IPS DF 19.7 (cell line): ENCODE data around the gene PRKAG1.

Experiments
- DNase-seq: peaks from one replicate; pipeline ENCODE4 v3.0.0-alpha.2; 2013; ENCODE audit warnings: low read depth, low spot score

PRKAG1 gene

GRCh38 chr12:49010092-49010668 is 8.4 kb downstream of the PRKAG1 start:
- no peak for DNase-seq

- DNase-seq, result no peak
These were observed 9.6 kb downstream of the PRKAG1 start for GRCh38 chr12:49008943-49009342.

- DNase-seq, result no peak
These were observed 18.2 kb downstream of the PRKAG1 start for GRCh38 chr12:49000346-49000745.

DNA sequence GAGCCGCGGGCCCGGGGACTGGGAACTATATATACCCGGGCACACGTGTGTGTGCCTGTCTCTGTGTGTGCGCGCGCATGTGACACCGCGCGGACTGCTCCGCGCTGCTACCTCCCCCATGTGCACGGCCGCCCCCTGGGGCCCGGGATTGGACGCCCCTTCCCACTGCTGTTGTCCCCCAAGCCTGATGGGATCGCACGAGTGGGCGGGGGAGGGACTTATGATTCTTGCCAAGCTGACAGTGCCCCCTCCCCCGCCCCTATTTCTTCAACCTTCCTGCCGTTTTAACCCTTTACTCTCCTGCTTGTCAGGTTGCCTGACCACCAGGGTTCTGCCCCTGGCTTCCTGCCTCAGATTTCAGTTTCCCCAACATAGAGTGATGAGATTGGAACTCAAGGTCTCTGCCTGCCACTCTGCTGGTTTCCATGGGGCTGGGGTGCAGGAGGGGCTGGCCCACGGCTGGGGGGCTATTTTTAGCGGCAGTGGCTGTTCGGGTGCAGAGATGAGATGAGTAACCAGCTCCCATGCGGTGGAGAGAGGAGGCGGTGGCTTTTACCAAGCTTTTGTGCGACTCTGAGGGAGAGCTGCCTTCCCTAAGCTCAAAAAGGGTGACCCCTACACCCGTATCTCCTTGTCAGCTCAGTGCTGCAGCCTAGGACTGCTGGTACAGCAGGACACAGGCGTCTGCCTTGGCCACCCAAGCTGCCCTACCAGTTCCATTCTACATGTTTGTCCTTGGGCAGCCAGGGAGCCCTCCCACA is 19.0 kb downstream of the PRKAG1 start, which contains the start of gene DDN:
Gene DDN, minus strand, starts transcription at position 5 of the 761 bp plus-strand sequence. CDS start 88 bp downstream, outside the sequence.
- no peak for DNase-seq

- DNase-seq, result no peak
These were observed 19.9 kb downstream of the PRKAG1 start for GRCh38 chr12:48998497-48999353.

DNA sequence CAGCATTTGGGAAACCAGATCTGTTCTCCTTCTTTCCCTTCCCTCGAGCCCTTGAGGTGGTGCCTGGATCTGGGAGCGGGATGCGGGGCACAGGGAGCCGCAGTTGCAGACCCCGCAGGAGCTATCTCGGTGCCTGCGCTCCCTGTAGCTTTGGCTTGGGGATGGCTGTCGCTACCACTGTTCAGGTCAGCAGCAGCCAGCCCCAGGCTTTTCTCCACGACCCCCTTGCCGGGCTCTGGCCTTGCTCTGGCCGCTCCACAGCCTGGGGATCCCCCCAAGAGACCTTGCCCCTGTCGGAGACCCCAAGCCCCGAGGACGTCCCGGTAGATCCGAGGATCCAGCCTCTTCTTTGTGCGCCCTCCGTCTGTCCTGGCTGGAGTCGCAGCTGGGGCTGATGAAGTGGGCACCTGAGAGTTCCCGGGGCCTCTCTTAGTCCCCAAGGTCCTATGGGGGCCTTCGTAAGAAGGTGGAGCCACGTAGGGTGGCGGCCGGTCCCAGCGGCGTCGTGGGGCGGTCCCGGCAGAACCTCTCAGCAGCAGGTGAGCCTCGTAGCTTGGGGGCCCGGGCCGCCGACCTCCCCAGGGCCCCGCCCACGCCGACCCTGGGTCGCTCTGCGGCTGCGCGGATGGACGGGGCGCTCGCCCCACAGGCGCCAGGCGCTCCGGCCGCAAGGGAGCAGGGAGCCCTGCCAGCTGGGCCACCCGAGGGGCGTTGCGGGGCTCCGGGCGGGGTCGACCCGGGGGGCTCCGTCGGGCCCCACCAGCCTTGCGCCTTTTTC is 20.7 kb downstream of the PRKAG1 start:
- DNase-seq, result no peak

GRCh38 chr12:48996794-48997718 is 21.5 kb downstream of the PRKAG1 start:
- DNase-seq, result no peak

DNA sequence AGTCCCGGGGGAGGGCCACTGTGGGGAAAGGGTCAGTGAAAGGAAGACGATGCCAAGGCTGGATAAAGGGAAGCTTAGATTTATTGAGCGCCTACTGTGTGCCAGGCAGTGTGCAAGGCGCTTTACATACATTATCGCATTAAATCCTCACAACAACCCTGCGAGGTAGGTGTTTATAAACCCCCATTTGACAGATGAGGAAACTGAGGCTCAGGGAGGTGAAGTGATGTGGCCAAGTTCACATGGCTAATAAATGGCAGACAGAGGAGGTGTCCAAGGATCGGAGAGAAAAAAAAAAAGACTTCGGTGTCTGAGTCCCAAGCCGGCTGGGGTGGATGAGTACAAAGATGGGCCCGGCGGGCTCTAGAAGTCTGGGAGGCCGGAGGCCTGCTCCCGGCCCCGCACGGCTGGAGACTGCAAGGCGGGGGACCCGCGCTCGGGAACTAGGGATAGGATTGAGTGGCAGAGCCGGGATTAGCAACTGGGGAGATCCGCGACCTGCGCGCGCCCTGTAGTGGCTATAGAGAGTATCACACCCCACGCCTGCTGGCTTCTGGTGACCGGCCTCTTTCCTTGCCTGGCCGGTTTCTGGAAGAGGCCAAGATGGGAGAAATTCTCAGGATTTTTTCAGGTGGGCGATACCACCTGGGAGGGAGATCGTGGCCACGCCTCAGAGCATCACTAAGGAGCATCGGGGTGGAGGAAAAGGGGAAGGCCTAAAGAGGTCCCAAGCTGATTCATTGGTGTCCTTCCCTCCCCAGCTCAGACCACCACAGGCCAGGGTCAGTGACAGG is 23.3 kb downstream of the PRKAG1 start:
- DNase-seq, result peak; percentile 71

GRCh38 chr12:48994224-48995085 is 24.1 kb downstream of the PRKAG1 start:
- DNase-seq, result no peak

DNA sequence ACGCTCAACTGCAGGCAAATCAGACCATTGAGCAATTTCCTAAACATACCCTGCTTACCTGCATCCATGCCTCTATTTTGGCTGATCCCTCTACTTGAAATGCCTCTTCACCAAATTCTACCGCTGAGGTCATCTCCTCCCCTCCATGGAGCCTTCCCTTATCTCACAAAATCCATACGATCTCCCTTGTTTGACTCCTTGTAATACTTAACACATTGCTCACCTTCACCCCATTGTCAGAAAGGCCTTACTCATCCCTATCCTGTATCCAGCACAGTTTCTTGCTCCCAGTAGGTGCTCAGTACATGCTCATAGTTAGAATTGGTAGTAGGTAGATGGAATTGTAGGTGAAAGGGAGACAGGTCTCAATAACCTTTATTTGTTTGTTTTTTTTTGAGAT is 24.8 kb downstream of the PRKAG1 start:
- DNase-seq, result no peak

DNA sequence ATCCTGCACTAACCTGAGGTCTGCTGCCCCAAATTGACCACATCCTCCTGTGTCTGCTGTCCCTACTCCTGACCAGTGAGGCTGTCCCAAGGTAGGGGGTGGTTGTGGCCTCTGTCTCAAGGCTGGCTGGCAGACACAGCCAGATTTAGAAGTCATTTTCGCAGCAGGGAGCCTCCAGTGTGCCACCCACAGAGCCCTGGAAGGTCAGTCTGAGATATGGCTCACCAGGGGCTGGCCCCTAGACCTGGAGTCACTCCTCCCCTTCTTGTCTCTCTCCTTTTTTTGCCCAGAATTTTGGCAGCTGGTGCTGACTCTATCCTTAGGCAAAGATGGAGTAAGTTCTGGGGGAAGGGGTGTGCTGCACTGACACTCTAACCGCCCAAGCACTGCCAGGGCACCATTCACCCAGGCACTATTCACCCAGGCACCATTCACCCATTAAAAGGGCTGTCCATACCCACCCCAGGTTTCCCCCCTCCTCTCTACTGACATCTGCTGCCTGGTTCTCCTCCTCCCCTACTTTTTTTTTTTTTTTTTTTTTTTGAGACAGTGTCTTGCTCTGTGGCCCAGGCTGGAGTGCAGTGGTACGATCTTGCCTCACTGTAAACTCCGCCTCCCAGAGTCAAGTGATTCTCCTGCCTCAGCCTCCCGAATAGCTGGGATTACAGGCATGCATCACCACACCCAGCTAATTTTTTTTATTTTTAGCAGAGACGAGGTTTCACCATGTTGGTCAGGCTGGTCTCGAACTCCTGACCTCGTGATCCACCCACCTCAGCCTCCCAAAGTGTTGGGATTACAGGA is 27.1 kb downstream of the PRKAG1 start:
- DNase-seq, result no peak

GRCh38 chr12:48990552-48990951 is 28.0 kb downstream of the PRKAG1 start:
- no peak for DNase-seq

- DNase-seq, result no peak
These were observed 30.4 kb downstream of the PRKAG1 start for GRCh38 chr12:48988030-48988649.

GRCh38 chr12:48986720-48987291 is 31.8 kb downstream of the PRKAG1 start:
- no peak for DNase-seq

DNA sequence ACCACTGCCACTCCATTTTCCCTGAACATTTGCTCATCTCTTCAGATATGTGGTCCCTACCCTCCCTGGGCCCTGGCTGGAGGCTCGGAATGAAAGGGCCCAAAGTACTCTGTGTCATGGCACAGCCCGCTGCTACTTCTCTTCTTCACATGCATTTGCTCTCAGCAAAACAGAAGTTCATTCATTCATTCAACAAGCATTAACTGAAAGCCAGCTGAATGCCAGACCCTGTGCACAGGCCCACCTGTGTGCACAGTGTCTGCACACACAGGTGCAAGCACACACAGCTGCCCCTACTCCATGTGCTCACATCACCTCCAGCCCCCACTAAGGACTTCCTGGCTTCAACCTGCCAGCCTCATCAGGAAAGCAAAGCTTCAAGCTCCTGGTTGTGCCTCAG is 32.7 kb downstream of the PRKAG1 start:
- DNase-seq, result no peak

- no peak for DNase-seq
These were observed 33.1 kb downstream of the PRKAG1 start for GRCh38 chr12:48985475-48985897.
